Muscle of leg (tissue), 11 donors: ENCODE measurements around the gene FAH. TPM values are rescaled to one million over a fixed set of nuclear protein-coding genes. Genes with fewer than 3 reads are reported as not detected.

Experiments used
- DNase-seq: peaks from one replicate; pipeline ENCODE4 v3.0.0; 2013
- H3K27ac ChIP-seq: one replicate; pipeline ENCODE4 v1.5.1; 2013; ENCODE audit warnings: mild to moderate bottlenecking, low read length, control low read depth
- H3K27me3 ChIP-seq: one replicate; pipeline ENCODE4 v1.6.1; 2013; ENCODE audit warnings: low read length; ENCODE audit not compliant: control insufficient read depth, insufficient read depth
- H3K36me3 ChIP-seq: one replicate; pipeline ENCODE4 v1.6.1; 2013; ENCODE audit warnings: low read length; ENCODE audit not compliant: control insufficient read depth, insufficient read depth
- H3K4me1 ChIP-seq: one replicate; pipeline ENCODE4 v1.6.1; 2013; ENCODE audit warnings: low read length; ENCODE audit not compliant: control insufficient read depth, insufficient read depth
- H3K4me3 ChIP-seq: one replicate; pipeline ENCODE4 v1.5.1; 2013; ENCODE audit warnings: low read length, control low read depth
- H3K9me3 ChIP-seq: replicated peaks from 2 replicates; pipeline ENCODE4 v1.6.1; 2013; ENCODE audit warnings: low read depth, low read length; ENCODE audit not compliant: control insufficient read depth
- WGBS: methylation state at CpG from one replicate; pipeline ENCODE4 v1.1.5; 2013; ENCODE audit warnings: missing lambda C conversion rate; ENCODE audit not compliant: insufficient coverage; 5-methylcytosine and 5-hydroxymethylcytosine counted together
- polyA plus RNA-seq, 8 donors: library from polyadenylated mRNA; unstranded; fragments of 120-200 nt; gene quantifications; one replicate each; pipeline versions ENCODE4 v1.2.1 to v1.2.3, GENCODE V29; 2013; ENCODE audit warnings: inconsistent platforms in 1 of 8, low replicate concordance in 1 of 8; ENCODE audit not compliant: insufficient read length in 8 of 8, insufficient read depth in 1 of 8
- total RNA-seq: library from RNA; stranded (reverse); fragments of 120-200 nt; gene quantifications from one replicate; pipeline ENCODE4 v1.2.4, GENCODE V29; 2013

FAH gene
- total and polyA plus RNA-seq, 9 donors: 9.9 to 19.5 (median 13.0) TPM

GRCh38 chr15:80179935-80180334 is 27.1 kb downstream of the FAH start:
- H3K27me3 ChIP-seq: no peaks in the 10 kb centered on the region
- peaks cover 3% of the 10 kb centered on the region for H3K36me3 ChIP-seq
- H3K4me3 ChIP-seq: no peak overlapping the region
- no peak overlapping the region for H3K27ac ChIP-seq
- peaks cover 29% of the 10 kb centered on the region for H3K4me1 ChIP-seq
- DNase-seq: peak; percentile 23
- H3K9me3 ChIP-seq: no peaks in the 10 kb centered on the region
- WGBS: 84% methylated on average over 13 of the region's 16 CpGs

- DNase-seq: no peak
- Histone ChIP-seq H3K4me3 (no peak overlapping the region), H3K36me3 (peaks cover 6% of the 10 kb centered on the region), H3K4me1 (peaks cover 29% of the 10 kb centered on the region), H3K9me3 (no peaks in the 10 kb centered on the region), H3K27ac (no peak overlapping the region), H3K27me3 (no peaks in the 10 kb centered on the region)
- 56% methylated on average over 5 of the region's 7 CpGs for WGBS
Measured at GRCh38 chr15:80180468-80180867, 27.7 kb downstream of the FAH start.

GRCh38 chr15:80180986-80181385 is 28.2 kb downstream of the FAH start:
- WGBS: 86% methylated on average over 9 of the region's 10 CpGs

DNA sequence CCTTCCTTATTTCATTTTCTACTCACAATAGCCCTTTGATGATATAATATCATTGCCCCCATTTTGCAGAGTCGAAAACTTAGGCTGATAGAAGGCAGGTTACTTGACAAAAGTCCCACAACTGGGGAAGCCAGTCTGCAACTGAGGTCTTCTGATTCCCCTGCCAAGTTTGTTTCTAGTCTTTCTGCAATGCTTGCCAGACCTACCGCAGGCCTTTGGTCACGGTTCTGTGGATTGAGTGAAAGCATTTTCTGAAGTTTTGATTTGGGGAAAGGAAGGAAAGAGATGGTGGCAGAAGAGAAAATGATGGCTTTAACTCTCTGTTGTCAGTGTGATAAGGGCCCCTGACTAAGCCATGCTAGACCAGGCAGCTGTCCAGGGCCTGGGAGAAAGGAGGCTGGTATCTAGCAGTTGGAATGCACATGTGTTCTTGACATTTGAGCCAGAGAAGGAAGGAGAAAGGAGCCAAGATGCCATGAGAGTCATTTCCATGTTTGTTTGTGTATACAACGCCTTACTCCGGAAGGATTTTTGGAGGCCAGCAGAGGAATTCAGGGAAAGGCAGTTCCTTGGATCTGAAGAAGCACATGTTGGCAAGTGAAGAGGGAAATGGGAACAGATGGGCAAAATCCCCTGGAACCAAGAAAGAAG is 29.9 kb downstream of the FAH start:
- Histone ChIP-seq H3K4me3 (no peak overlapping the region), H3K27ac (no peak overlapping the region), H3K27me3 (no peaks in the 10 kb centered on the region), H3K9me3 (no peaks in the 10 kb centered on the region), H3K4me1 (peaks cover 29% of the 10 kb centered on the region), H3K36me3 (peaks cover 16% of the 10 kb centered on the region)
- 64% methylated on average over 4 of the region's 5 CpGs for WGBS
- DNase-seq: peak; percentile 78

More at GRCh38 chr15:80180986-80181385, 28.2 kb downstream of the FAH start:
- Histone ChIP-seq H3K4me3 (no peak overlapping the region), H3K4me1 (peaks cover 29% of the 10 kb centered on the region), H3K27ac (no peak overlapping the region), H3K27me3 (no peaks in the 10 kb centered on the region), H3K9me3 (no peaks in the 10 kb centered on the region), H3K36me3 (peaks cover 11% of the 10 kb centered on the region)
- DNase-seq: no peak

- H3K36me3 ChIP-seq: peaks cover 16% of the 10 kb centered on the region
- 85% methylated on average over 10 of the region's 10 CpGs for WGBS
- H3K4me1 ChIP-seq: peaks cover 29% of the 10 kb centered on the region
- no peak overlapping the region for H3K4me3 ChIP-seq
- no peak overlapping the region for H3K27ac ChIP-seq
- H3K27me3 ChIP-seq: no peaks in the 10 kb centered on the region
- H3K9me3 ChIP-seq: no peaks in the 10 kb centered on the region
- peak; percentile 14 for DNase-seq
Measured at GRCh38 chr15:80183306-80183705, 30.5 kb downstream of the FAH start.

DNA sequence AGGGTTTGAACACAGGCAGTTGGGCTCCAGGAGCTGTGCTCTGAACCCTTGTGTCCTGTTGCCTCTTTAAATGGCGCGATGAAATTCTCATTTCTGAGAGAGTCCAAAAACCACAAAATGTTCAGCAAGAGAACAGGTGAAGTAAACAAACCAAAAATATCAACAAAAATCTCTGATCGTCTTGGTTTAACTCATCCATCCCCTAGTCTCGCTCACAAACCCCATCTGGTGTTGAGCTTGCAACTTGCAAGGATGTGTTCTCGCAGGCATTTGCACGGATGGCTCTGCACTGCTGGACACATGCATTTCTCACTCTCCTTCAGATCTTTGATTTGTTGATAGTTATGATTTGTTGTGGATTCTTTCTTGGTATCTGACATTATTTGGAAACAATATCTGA is 31.1 kb downstream of the FAH start:
- Histone ChIP-seq H3K27ac (no peak overlapping the region), H3K36me3 (peaks cover 16% of the 10 kb centered on the region), H3K27me3 (no peaks in the 10 kb centered on the region), H3K4me3 (no peak overlapping the region), H3K4me1 (peaks cover 29% of the 10 kb centered on the region), H3K9me3 (no peaks in the 10 kb centered on the region)
- peak; percentile 16 for DNase-seq
- 67% methylated on average over 3 of the region's 6 CpGs for WGBS

DNA sequence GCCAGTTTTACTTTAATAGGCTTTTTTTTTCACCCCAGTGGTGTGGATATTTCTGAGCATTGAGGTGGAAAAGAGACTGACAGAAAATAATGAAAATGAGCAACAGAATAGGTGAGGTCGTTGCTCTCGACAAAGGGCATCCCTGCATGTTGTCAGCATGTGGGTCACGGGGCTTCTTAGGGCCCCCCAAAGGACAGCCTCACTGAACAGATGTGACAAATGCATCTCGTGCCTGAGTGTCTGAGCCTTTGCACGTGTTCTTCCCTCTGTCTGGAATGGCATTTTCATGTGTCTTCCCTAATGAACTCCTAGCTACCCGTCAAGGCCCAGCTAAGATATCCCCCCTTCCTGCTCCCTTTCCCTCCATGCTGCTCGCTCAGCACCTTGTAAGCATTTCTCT is 31.8 kb downstream of the FAH start:
- H3K9me3 ChIP-seq: no peaks in the 10 kb centered on the region
- H3K27ac ChIP-seq: no peak overlapping the region
- H3K4me3 ChIP-seq: no peak overlapping the region
- peaks cover 16% of the 10 kb centered on the region for H3K36me3 ChIP-seq
- no peaks in the 10 kb centered on the region for H3K27me3 ChIP-seq
- no peak for DNase-seq
- 85% methylated on average over 6 of the region's 7 CpGs for WGBS
- peaks cover 27% of the 10 kb centered on the region for H3K4me1 ChIP-seq

DNA sequence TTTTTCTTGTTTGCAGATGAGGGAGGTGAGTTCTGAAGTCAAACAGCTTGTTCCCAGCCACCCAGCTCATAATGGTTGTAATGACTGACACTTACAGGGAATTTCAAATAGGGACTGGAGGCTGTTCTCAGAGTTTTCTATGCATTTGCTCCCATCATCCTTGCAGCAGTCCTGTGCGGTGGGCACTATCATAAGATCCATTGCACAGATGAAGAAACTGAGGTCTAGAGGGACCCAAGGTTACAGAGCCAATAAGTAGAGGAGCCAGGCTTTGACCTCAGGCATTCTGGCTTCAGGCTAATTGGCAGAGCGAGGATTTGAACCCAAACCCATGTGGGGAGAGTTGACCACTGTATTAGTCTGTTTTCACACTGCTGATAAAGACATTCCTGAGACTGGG is 32.4 kb downstream of the FAH start:
- peaks cover 27% of the 10 kb centered on the region for H3K4me1 ChIP-seq
- H3K27ac ChIP-seq: no peak overlapping the region
- H3K9me3 ChIP-seq: no peaks in the 10 kb centered on the region
- no peak for DNase-seq
- H3K4me3 ChIP-seq: no peak overlapping the region
- WGBS: 95% methylated on average over 2 of the region's 2 CpGs
- no peaks in the 10 kb centered on the region for H3K27me3 ChIP-seq
- H3K36me3 ChIP-seq: peaks cover 16% of the 10 kb centered on the region

GRCh38 chr15:80186066-80186465 is 33.3 kb downstream of the FAH start:
- Histone ChIP-seq H3K27ac (no peak overlapping the region), H3K9me3 (no peaks in the 10 kb centered on the region), H3K36me3 (peaks cover 14% of the 10 kb centered on the region), H3K27me3 (no peaks in the 10 kb centered on the region), H3K4me3 (no peak overlapping the region), H3K4me1 (peaks cover 26% of the 10 kb centered on the region)
- DNase-seq: no peak
- 87% methylated on average over 5 of the region's 7 CpGs for WGBS

- 100% methylated on average over 1 of the region's 1 CpG for WGBS
Measured at GRCh38 chr15:80186597-80186996, 33.8 kb downstream of the FAH start.

GRCh38 chr15:80188251-80188650 is 35.5 kb downstream of the FAH start:
- H3K36me3 ChIP-seq: peaks cover 14% of the 10 kb centered on the region
- no peaks in the 10 kb centered on the region for H3K9me3 ChIP-seq
- H3K4me1 ChIP-seq: peaks cover 7% of the 10 kb centered on the region
- no peak for DNase-seq
- no peak overlapping the region for H3K27ac ChIP-seq
- 49% methylated on average over 2 of the region's 2 CpGs for WGBS
- no peak overlapping the region for H3K4me3 ChIP-seq
- no peaks in the 10 kb centered on the region for H3K27me3 ChIP-seq

More at GRCh38 chr15:80186597-80186996, 33.8 kb downstream of the FAH start:
- no peak overlapping the region for H3K27ac ChIP-seq
- DNase-seq: no peak
- H3K27me3 ChIP-seq: no peaks in the 10 kb centered on the region
- H3K9me3 ChIP-seq: no peaks in the 10 kb centered on the region
- H3K36me3 ChIP-seq: peaks cover 14% of the 10 kb centered on the region
- no peak overlapping the region for H3K4me3 ChIP-seq
- H3K4me1 ChIP-seq: peaks cover 21% of the 10 kb centered on the region
